ENCODE results near the gene CSRP3.
"Not testable (repeated sequence)": the region's sequence is repeated elsewhere in the genome, so short reads cannot be mapped to it uniquely, and the experiment has no call there.

The CSRP3 gene

DNA sequence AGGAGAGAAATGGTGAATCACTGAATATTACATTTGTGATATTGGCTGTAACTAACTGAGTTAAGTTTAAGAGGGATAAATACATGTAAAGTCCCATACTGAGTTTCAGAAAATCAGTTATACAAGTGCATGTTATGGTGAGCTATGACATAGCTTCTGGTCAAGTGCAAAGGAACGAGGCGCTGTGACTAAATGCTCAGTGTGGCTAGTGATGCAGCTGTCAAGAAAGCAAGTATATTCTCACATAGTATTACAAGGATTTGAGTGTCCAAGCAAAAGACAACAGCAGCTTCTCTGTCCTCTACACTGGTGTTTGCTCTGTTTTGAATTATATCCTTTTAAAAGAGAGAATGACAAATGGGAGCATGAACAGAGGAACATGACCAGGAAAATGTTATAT is 40.1 kb downstream of the CSRP3 start:
- no peak for ATAC-seq (replicated peaks)
- Mint-ChIP-seq H3K4me3 (no peak overlapping the region), H3K4me1 (peaks cover 0 to 5% of the 10 kb centered on the region in 2 donors), H3K9me3 (no peaks in the 10 kb centered on the region), H3K27me3 (no peaks in the 10 kb centered on the region), H3K27ac (peak overlapping the region; percentile 17), H3K36me3 (peaks cover 42 to 64% of the 10 kb centered on the region in 2 donors)
- no peak for DNase-seq

GRCh38 chr11:19160847-19161246 is 40.9 kb downstream of the CSRP3 start:
- ATAC-seq (replicated peaks) = no peak
- Mint-ChIP-seq H3K36me3 (peaks cover 41 to 64% of the 10 kb centered on the region in 2 donors), H3K4me1 (peaks cover 2 to 9% of the 10 kb centered on the region in 2 donors), H3K27ac (no peak overlapping the region), H3K4me3 (no peak overlapping the region), H3K9me3 (no peaks in the 10 kb centered on the region), H3K27me3 (no peaks in the 10 kb centered on the region)
- no peak for DNase-seq

DNA sequence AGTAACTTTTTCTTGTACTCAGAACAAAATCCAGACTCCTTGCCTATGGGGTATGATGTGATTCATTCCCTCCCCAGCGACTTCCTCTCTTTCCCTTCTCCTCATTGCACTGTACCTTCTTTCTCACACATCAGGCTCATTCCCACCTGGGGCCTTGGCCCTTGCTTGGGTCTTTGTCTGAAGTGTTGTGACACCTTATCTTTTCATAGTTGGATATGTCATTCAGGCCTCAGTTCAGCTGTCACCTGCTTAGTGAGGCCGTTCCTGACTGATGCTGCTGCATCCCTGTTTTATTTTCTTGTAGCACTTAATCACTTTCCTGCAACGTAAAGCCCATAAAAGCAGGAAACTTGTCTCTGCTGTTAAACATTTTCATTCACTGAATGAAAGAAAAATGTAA is 44.9 kb downstream of the CSRP3 start:
- Mint-ChIP-seq H3K36me3 (peaks cover 35 to 49% of the 10 kb centered on the region in 2 donors), H3K9me3 (no peaks in the 10 kb centered on the region), H3K27ac (no peak overlapping the region), H3K4me3 (no peak overlapping the region), H3K27me3 (no peaks in the 10 kb centered on the region), H3K4me1 (peaks cover 2 to 9% of the 10 kb centered on the region in 2 donors)
- DNase-seq = no peak
- no peak for ATAC-seq (replicated peaks)

DNA sequence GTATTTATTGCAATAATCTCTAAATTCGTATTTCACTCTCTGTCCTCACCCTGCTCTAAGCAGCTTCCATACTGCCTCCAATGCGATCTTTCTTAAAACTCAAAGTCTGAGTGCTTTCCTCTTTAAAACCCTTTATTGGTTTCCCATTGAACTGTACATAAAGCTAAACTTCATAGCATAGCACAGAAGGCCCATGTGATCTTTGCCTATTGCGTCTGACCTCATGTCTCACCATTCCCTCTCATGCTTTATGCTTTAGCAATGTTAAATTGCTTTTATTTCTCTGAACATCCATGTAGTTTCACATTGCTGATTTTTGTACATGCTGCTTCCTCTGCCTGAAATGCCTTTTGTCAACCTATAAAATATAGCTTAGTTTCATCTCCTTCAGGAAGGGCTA is 56.5 kb downstream of the CSRP3 start:
- Mint-ChIP-seq H3K9me3 (no peaks in the 10 kb centered on the region), H3K27me3 (no peaks in the 10 kb centered on the region), H3K4me3 (no peak overlapping the region), H3K4me1 (no peaks in the 10 kb centered on the region), H3K27ac (no peak overlapping the region), H3K36me3 (peaks cover 10 to 18% of the 10 kb centered on the region in 2 donors)
- DNase-seq = no peak
- ATAC-seq (replicated peaks) = no peak

DNA sequence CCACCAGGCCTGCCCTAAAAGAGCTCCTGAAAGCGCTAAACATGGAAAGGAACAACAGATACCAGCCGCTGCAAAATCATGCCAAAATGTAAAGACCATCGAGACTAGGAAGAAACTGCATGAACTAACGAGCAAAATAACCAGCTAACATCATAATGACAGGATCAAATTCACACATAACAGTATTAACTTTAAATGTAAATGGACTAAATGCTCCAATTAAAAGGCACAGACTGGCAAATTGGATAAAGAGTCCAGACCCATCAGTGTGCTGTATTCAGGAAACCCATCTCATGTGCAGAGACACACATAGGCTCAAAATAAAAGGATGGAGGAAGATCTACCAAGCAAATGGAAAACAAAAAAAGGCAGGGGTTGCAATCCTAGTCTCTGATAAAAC is 64.9 kb downstream of the CSRP3 start:
- not testable (repeated sequence) for ATAC-seq (replicated peaks); H3K4me3 Mint-ChIP-seq; H3K27me3 Mint-ChIP-seq; DNase-seq; H3K4me1 Mint-ChIP-seq; H3K27ac Mint-ChIP-seq
- Mint-ChIP-seq H3K36me3 (peaks cover 26 to 29% of the 10 kb centered on the region in 2 donors), H3K9me3 (peaks cover 8 to 17% of the 10 kb centered on the region in 2 donors)

DNA sequence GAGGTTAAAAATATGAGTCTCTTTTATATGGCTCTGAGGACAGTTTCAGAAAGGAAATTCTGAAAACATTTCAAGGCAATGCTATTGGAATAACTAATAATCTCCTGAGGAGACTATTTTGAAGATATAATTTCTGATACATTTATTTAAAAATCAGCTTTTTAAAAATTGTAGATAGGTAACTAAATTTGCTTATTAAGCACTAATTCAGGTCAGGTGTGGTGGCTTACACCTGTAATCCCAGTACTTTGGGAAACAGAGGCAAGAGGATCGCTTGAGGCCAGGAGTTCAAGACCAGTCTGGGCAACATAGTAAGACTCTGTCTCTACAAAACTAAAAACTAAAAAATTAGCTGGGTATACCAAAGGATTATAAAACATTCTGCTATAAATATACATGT is 67.8 kb downstream of the CSRP3 start:
- H3K4me3 Mint-ChIP-seq = no peak overlapping the region
- no peak overlapping the region for H3K27ac Mint-ChIP-seq
- H3K36me3 Mint-ChIP-seq = peaks cover 40 to 48% of the 10 kb centered on the region in 2 donors
- peaks cover 0 to 3% of the 10 kb centered on the region in 2 donors for H3K4me1 Mint-ChIP-seq
- ATAC-seq (replicated peaks) = no peak
- DNase-seq = no peak
- peaks cover 8 to 22% of the 10 kb centered on the region in 2 donors for H3K9me3 Mint-ChIP-seq
- H3K27me3 Mint-ChIP-seq = no peaks in the 10 kb centered on the region

Data from stimulated activated naive B cell treated with anti-CD40 and anti-IgM and Interleukin-4, amounts not matched to agents 10 μg/mL and 1 μg/mL and 100 μg/mL, for 72 hours (primary cell).